HTR-8/SVneo (cell line): ENCODE results near the gene APOC3.
"Not testable (repeated sequence)": the region's sequence is repeated elsewhere in the genome, so short reads cannot be mapped to it uniquely, and the experiment has no call there.

Experiments
- DNase-seq: peaks from one replicate; pipeline ENCODE4 v3.0.0; 2011; ENCODE audit warnings: low spot score, mixed read lengths; ENCODE audit not compliant: insufficient read length
- FAIRE-seq: peaks from 2 replicates; lab custom pipeline; 2011; peaks lifted over from hg19 to GRCh38; lab: Jason Lieb, UNC

Gene APOC3

GRCh38 chr11:116828632-116829524 lies 829 bp upstream of the APOC3 start:
- FAIRE-seq: no peak
- no peak for DNase-seq

- FAIRE-seq: no peak
- no peak for DNase-seq
Observed at GRCh38 chr11:116830184-116830912, 641 bp downstream of the APOC3 start.

GRCh38 chr11:116831790-116832349 lies 2.2 kb downstream of the APOC3 start:
- no peak for FAIRE-seq

GRCh38 chr11:116832350-116833290 lies 2.9 kb downstream of the APOC3 start:
- FAIRE-seq (no peak), DNase-seq (no peak)

More at GRCh38 chr11:116831790-116832349, 2.2 kb downstream of the APOC3 start:
- no peak for DNase-seq

GRCh38 chr11:116833491-116833815 lies 3.7 kb downstream of the APOC3 start:
- FAIRE-seq: no peak
- DNase-seq: no peak

GRCh38 chr11:116833816-116834534 lies 4.3 kb downstream of the APOC3 start:
- DNase-seq (no peak), FAIRE-seq (no peak)

- not testable (repeated sequence) for FAIRE-seq, DNase-seq
Observed at GRCh38 chr11:116834535-116835041, 4.9 kb downstream of the APOC3 start.

- no peak for FAIRE-seq
- no peak for DNase-seq
Observed at GRCh38 chr11:116835042-116835772, 5.5 kb downstream of the APOC3 start.

GRCh38 chr11:116835791-116836631 lies 6.3 kb downstream of the APOC3 start:
- FAIRE-seq: peak; percentile 82
- peak; percentile 79 for DNase-seq

GRCh38 chr11:116836632-116836991 lies 6.9 kb downstream of the APOC3 start:
- FAIRE-seq (no peak), DNase-seq (no peak)

GRCh38 chr11:116837231-116838091 lies 7.8 kb downstream of the APOC3 start, which contains the start of gene APOA1:
Gene APOA1 (minus strand): TSS chr11:116837622. CDS start chr11:116837387, 235 bp downstream.
- FAIRE-seq: no peak
- no peak for DNase-seq

- FAIRE-seq (no peak), DNase-seq (no peak)
Observed at GRCh38 chr11:116838321-116839084, 8.8 kb downstream of the APOC3 start.

GRCh38 chr11:116840224-116840745 lies 10.6 kb downstream of the APOC3 start:
- DNase-seq (no peak), FAIRE-seq (no peak)

- FAIRE-seq (no peak), DNase-seq (no peak)
Observed at GRCh38 chr11:116840746-116841296, 11.1 kb downstream of the APOC3 start.

- FAIRE-seq (no peak), DNase-seq (no peak)
Observed at GRCh38 chr11:116842117-116842516, 12.4 kb downstream of the APOC3 start.
